Neutrophil (primary cell): ENCODE results near the gene ATR.
A peak's percentile ranks its signal among the peaks of the same experiment; 100 is the strongest.

ENCODE experiments used
- H3K27ac ChIP-seq: fragments of 200-600 bp; sonication (generic); 2 replicates; pipeline ENCODE4 v1.5.1; 2016; ENCODE audit warnings: mild to moderate bottlenecking, moderate library complexity
- H3K27me3 ChIP-seq: fragments of 200-600 bp; sonication (generic); 2 replicates; pipeline ENCODE4 v1.6.0; 2016; ENCODE audit warnings: mild to moderate bottlenecking
- H3K36me3 ChIP-seq: fragments of 200-600 bp; sonication (generic); 2 replicates; pipeline ENCODE4 v1.5.1; 2017
- H3K4me1 ChIP-seq, 2 experiments: fragments of 200-600 bp in 1 of 2; sonication (generic) in 1 of 2; 1 replicate in 1 of 2; 2 replicates in 1 of 2; pipeline versions ENCODE4 v1.5.1 to v1.6.1; 2013 to 2016; ENCODE audit warnings: low read depth in 1 of 2, low read length in 1 of 2, mild to moderate bottlenecking in 1 of 2, moderate library complexity in 1 of 2; ENCODE audit not compliant: control insufficient read depth in 1 of 2, insufficient read depth in 1 of 2
- H3K4me3 ChIP-seq, 2 experiments: fragments of 200-600 bp in 1 of 2; sonication (generic) in 1 of 2; 1 replicate in 1 of 2; 2 replicates in 1 of 2; pipeline ENCODE4 v1.5.1; 2013 to 2016; ENCODE audit warnings: low read depth in 1 of 2, low read length in 1 of 2, mild to moderate bottlenecking in 1 of 2, moderate library complexity in 1 of 2
- H3K9me3 ChIP-seq: fragments of 200-600 bp; sonication (generic); 2 replicates; pipeline ENCODE4 v1.5.1; 2016
- TF ChIP-seq, protein P1 (sequence below): fragments of 200-600 bp; sonication (generic); IDR thresholded peaks from 2 replicates; pipeline ENCODE4 v1.5.1; 2016; ENCODE audit warnings: antibody characterized with exemption

The ATR gene

GRCh38 chr3:142601713-142602112, 23.2 kb upstream of the ATR start:
- no peak overlapping the region for H3K27ac ChIP-seq
- no peaks in the 10 kb centered on the region for H3K36me3 ChIP-seq
- no peaks in the 10 kb centered on the region for H3K27me3 ChIP-seq
- H3K9me3 ChIP-seq, result no peaks in the 10 kb centered on the region
- H3K4me1 ChIP-seq, result peaks cover 17 to 20% of the 10 kb centered on the region in 2 experiments
- no peak overlapping the region for H3K4me3 ChIP-seq
- TF ChIP-seq, protein P1, sequence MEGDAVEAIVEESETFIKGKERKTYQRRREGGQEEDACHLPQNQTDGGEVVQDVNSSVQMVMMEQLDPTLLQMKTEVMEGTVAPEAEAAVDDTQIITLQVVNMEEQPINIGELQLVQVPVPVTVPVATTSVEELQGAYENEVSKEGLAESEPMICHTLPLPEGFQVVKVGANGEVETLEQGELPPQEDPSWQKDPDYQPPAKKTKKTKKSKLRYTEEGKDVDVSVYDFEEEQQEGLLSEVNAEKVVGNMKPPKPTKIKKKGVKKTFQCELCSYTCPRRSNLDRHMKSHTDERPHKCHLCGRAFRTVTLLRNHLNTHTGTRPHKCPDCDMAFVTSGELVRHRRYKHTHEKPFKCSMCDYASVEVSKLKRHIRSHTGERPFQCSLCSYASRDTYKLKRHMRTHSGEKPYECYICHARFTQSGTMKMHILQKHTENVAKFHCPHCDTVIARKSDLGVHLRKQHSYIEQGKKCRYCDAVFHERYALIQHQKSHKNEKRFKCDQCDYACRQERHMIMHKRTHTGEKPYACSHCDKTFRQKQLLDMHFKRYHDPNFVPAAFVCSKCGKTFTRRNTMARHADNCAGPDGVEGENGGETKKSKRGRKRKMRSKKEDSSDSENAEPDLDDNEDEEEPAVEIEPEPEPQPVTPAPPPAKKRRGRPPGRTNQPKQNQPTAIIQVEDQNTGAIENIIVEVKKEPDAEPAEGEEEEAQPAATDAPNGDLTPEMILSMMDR, result no peak

DNA sequence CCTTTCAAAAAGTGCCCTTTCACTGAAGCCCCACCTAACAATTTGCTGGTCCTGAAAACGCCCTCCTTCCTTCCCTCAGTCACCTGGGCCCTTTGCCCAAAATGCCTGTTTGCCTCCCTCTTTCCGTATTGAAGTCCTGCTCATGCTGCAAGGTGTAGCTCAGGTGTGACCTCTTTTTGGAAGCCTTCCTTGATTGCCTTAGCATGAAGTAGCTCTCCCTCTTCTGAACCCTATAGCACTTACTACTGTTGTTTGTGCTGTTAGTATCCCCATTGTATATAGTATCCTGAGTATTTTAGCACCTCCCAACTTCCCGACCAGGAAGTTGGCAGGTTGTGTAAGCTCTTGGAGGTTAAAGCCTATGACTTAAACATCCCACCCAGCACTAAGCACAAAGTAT, 19.4 kb upstream of the ATR start:
- Histone ChIP-seq H3K4me3 (no peak overlapping the region), H3K4me1 (peaks cover 31 to 32% of the 10 kb centered on the region in 2 experiments), H3K27ac (no peak overlapping the region), H3K27me3 (no peaks in the 10 kb centered on the region), H3K9me3 (no peaks in the 10 kb centered on the region), H3K36me3 (no peaks in the 10 kb centered on the region)
- TF ChIP-seq, protein P1, result no peak

GRCh38 chr3:142596726-142597088, 18.2 kb upstream of the ATR start:
- H3K27ac ChIP-seq, result peak overlapping the region; percentile 54

GRCh38 chr3:142595951-142596725, 17.6 kb upstream of the ATR start, which contains the start of gene PLS1:
TSS of gene PLS1 (plus strand) at chr3:142596393. CDS start at chr3:142664238, 67,845 bp downstream.
- Histone ChIP-seq H3K27me3 (no peaks in the 10 kb centered on the region), H3K4me1 (peaks cover 31 to 32% of the 10 kb centered on the region in 2 experiments), H3K27ac (peak within 1 kb of the TSS; percentile 54), H3K36me3 (no peaks in the 10 kb centered on the region), H3K4me3 (peak within 1 kb of the TSS; percentile 68 to 77), H3K9me3 (no peaks in the 10 kb centered on the region)
- TF ChIP-seq, protein P1, result peak; percentile 6

More at GRCh38 chr3:142596726-142597088, 18.2 kb upstream of the ATR start:
- Histone ChIP-seq H3K36me3 (no peaks in the 10 kb centered on the region), H3K27me3 (no peaks in the 10 kb centered on the region), H3K4me1 (peaks cover 31 to 32% of the 10 kb centered on the region in 2 experiments), H3K9me3 (no peaks in the 10 kb centered on the region), H3K4me3 (peak overlapping the region; percentile 68 to 77)
- TF ChIP-seq, protein P1, result no peak

- Histone ChIP-seq H3K27me3 (no peaks in the 10 kb centered on the region), H3K4me3 (peak overlapping the region; percentile 68 to 77), H3K9me3 (no peaks in the 10 kb centered on the region), H3K4me1 (peaks cover 31 to 32% of the 10 kb centered on the region in 2 experiments), H3K27ac (peak overlapping the region; percentile 54), H3K36me3 (no peaks in the 10 kb centered on the region)
- TF ChIP-seq, protein P1, result no peak
These were observed 17.0 kb upstream of the ATR start for GRCh38 chr3:142595581-142595950.
